Measurements from ENCODE around the gene ATP5PO. TPM values are rescaled to one million over a fixed set of nuclear protein-coding genes. Genes with fewer than 3 reads are reported as not detected.

ATP5PO gene
- total and polyA plus RNA-seq, 2 donors (not counting 1 experiment from before 2014, with no cell fraction given): 123 to 139 TPM

DNA sequence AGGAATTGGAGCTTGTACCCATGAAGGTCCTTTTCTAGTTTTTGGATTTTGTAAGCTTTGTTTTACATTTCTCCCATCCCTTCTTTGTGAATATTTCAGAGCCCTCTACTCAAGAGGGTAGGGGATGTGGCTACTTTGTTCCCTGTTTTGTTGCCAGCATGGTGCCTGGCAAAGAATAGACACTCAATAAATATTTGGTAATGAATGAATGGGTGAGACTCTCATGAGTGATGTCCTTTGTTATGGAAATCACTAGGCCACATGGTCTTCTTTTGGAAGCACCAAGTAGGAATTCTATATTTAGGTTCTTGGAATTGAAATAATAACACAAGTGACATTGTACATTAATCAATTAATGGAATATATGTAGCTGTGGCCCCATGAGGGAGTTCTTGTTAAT, 26.8 kb upstream of the ATP5PO start:
- H3K4me1 ChIP-seq (ENCODE audit: control insufficient read depth in 2 of 2, insufficient read depth in 2 of 2, low read length in 2 of 2): peaks cover under 1 to 12% of the 10 kb centered on the region in 2 donors
- ATAC-seq (ENCODE audit: low read depth) (no peak), DNase-seq (no peak)
- TF ChIP-seq, protein P1, sequence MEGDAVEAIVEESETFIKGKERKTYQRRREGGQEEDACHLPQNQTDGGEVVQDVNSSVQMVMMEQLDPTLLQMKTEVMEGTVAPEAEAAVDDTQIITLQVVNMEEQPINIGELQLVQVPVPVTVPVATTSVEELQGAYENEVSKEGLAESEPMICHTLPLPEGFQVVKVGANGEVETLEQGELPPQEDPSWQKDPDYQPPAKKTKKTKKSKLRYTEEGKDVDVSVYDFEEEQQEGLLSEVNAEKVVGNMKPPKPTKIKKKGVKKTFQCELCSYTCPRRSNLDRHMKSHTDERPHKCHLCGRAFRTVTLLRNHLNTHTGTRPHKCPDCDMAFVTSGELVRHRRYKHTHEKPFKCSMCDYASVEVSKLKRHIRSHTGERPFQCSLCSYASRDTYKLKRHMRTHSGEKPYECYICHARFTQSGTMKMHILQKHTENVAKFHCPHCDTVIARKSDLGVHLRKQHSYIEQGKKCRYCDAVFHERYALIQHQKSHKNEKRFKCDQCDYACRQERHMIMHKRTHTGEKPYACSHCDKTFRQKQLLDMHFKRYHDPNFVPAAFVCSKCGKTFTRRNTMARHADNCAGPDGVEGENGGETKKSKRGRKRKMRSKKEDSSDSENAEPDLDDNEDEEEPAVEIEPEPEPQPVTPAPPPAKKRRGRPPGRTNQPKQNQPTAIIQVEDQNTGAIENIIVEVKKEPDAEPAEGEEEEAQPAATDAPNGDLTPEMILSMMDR (IDR thresholded peaks at IDR 0.05): no peak
- TF ChIP-seq EZH2 (IDR thresholded peaks at IDR 0.05; ENCODE audit: borderline replicate concordance, insufficient read depth, low read depth, low read length, poor library complexity, severe bottlenecking): no peak
- Mint-ChIP-seq H3K27me3 (no peaks in the 10 kb centered on the region), H3K4me1 (peaks cover 18% of the 10 kb centered on the region), H3K27ac (no peak overlapping the region), H3K4me3 (no peak overlapping the region), H3K9me3 (ENCODE audit: insufficient read depth) (peaks cover 4% of the 10 kb centered on the region)
- no peaks in the 10 kb centered on the region for H3K9me3 ChIP-seq (ENCODE audit: control extremely low read depth in 1 of 3, control insufficient read depth in 2 of 3, insufficient read depth in 1 of 3, low read length in 2 of 3)
- H4K20me1 ChIP-seq (ENCODE audit: control insufficient read depth, insufficient read depth, low read length, poor library complexity, severe bottlenecking): no peaks in the 10 kb centered on the region
- intact Hi-C loops (cut with micrococcal nuclease): no loop called here
- H3K27me3 ChIP-seq (replicated peaks in 1 of 4; ENCODE audit: control extremely low read depth in 1 of 4, control insufficient read depth in 3 of 4, insufficient read depth in 4 of 4, low read length in 3 of 4): no peaks in the 10 kb centered on the region
- CTCF ChIA-PET: interaction anchor here (1.7 to 5.5 kb wide), 3 partner anchors 9 to 18 kb away, joined by 5 to 39 read pairs (median 11); no protein-coding TSS in a partner anchor
- no peak overlapping the region for H3K9ac ChIP-seq (ENCODE audit: low read length)
- no peaks in the 10 kb centered on the region for H3K79me2 ChIP-seq (ENCODE audit: control insufficient read depth, insufficient read depth, low read length)
- H3K4me2 ChIP-seq (replicated peaks; ENCODE audit: low read depth, low read length, poor library complexity, severe bottlenecking): no peak overlapping the region
- no peak overlapping the region for H3K27ac ChIP-seq (ENCODE audit: low read length in 2 of 2)
- H3K4me3 ChIP-seq (ENCODE audit: control extremely low read depth in 1 of 5, extremely low read depth in 1 of 5, insufficient read depth in 1 of 5, low read depth in 2 of 5, low read length in 4 of 5): no peak overlapping the region
- POLR2A ChIA-PET: no interaction called here
- H3K36me3 ChIP-seq (replicated peaks in 1 of 2; ENCODE audit: control extremely low read depth in 1 of 2, control insufficient read depth in 1 of 2, extremely low read depth in 1 of 2, insufficient read depth in 2 of 2, low read length in 1 of 2): no peaks in the 10 kb centered on the region
- H2AFZ ChIP-seq (ENCODE audit: insufficient read depth, low read depth, low read length, poor library complexity, severe bottlenecking): no peak overlapping the region

DNA sequence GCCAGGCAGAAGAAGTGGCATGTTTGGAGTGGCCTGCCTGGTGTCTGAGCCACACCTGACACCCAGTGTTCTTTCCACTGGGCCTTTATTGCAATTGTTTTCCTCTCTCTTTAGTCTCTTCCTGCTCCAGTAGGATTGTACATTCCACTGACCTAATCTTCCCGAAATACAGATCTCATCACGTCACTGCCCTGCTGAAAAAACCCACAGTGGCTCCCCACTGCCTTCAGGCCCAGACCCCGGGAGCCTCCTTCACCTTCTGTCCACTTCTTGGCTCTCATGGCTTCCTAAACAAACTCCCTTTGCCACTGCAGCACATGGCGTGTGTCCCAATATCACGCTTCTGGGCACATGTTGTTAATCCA, 25.3 kb upstream of the ATP5PO start:
- H3K4me1 ChIP-seq (ENCODE audit: control insufficient read depth in 2 of 2, insufficient read depth in 2 of 2, low read length in 2 of 2): peaks cover 0 to 16% of the 10 kb centered on the region in 2 donors
- H3K4me3 Mint-ChIP-seq: no peak overlapping the region
- no peak overlapping the region for H3K27ac Mint-ChIP-seq
- DNase-seq: no peak
- no peak overlapping the region for H3K4me2 ChIP-seq (replicated peaks; ENCODE audit: low read depth, low read length, poor library complexity, severe bottlenecking)
- no peak for ATAC-seq (ENCODE audit: low read depth)
- TF ChIP-seq EZH2 (IDR thresholded peaks at IDR 0.05; ENCODE audit: borderline replicate concordance, insufficient read depth, low read depth, low read length, poor library complexity, severe bottlenecking): no peak
- TF ChIP-seq, protein P1 (IDR thresholded peaks at IDR 0.05): no peak
- no peak overlapping the region for H3K4me3 ChIP-seq (ENCODE audit: control extremely low read depth in 1 of 5, extremely low read depth in 1 of 5, insufficient read depth in 1 of 5, low read depth in 2 of 5, low read length in 4 of 5)
- no peaks in the 10 kb centered on the region for H3K36me3 ChIP-seq (replicated peaks in 1 of 2; ENCODE audit: control extremely low read depth in 1 of 2, control insufficient read depth in 1 of 2, extremely low read depth in 1 of 2, insufficient read depth in 2 of 2, low read length in 1 of 2)
- no peaks in the 10 kb centered on the region for H3K79me2 ChIP-seq (ENCODE audit: control insufficient read depth, insufficient read depth, low read length)
- 95% methylated on average over 5 of the region's 5 CpGs for WGBS (ENCODE audit: insufficient coverage)
- POLR2A ChIA-PET: no interaction called here
- no peaks in the 10 kb centered on the region for H3K27me3 Mint-ChIP-seq
- H3K4me1 Mint-ChIP-seq: peaks cover 11% of the 10 kb centered on the region
- H3K9me3 ChIP-seq (ENCODE audit: control extremely low read depth in 1 of 3, control insufficient read depth in 2 of 3, insufficient read depth in 1 of 3, low read length in 2 of 3): no peaks in the 10 kb centered on the region
- intact Hi-C loops (cut with micrococcal nuclease): no loop called here
- H2AFZ ChIP-seq (ENCODE audit: insufficient read depth, low read depth, low read length, poor library complexity, severe bottlenecking): no peak overlapping the region
- H4K20me1 ChIP-seq (ENCODE audit: control insufficient read depth, insufficient read depth, low read length, poor library complexity, severe bottlenecking): no peaks in the 10 kb centered on the region
- H3K9me3 Mint-ChIP-seq (ENCODE audit: insufficient read depth): peaks cover 4% of the 10 kb centered on the region
- H3K27ac ChIP-seq (ENCODE audit: low read length in 2 of 2): no peak overlapping the region
- H3K9ac ChIP-seq (ENCODE audit: low read length): no peak overlapping the region
- CTCF ChIA-PET: interaction anchor here (5.5 kb wide), 1 partner anchor 17 kb away, joined by 39 read pairs; no protein-coding TSS in a partner anchor
- no peaks in the 10 kb centered on the region for H3K27me3 ChIP-seq (replicated peaks in 1 of 4; ENCODE audit: control extremely low read depth in 1 of 4, control insufficient read depth in 3 of 4, insufficient read depth in 4 of 4, low read length in 3 of 4)

Measured in B cell (primary cell).